HepG2 (cell line): Measurements from ENCODE around the gene DNAJB8. TPM values are rescaled to one million over a fixed set of nuclear protein-coding genes. Genes with fewer than 3 reads are reported as not detected.

Experiments used
- ATAD3A ChIP-seq: sonication (generic); formaldehyde crosslinking; IDR thresholded peaks from 2 replicates; pipeline ENCODE4 v1.4.0; 2020; ENCODE audit warnings: missing genetic modification reagents
- IRX3 ChIP-seq: sonication (generic); formaldehyde crosslinking; IDR thresholded peaks from 2 replicates; pipeline ENCODE4 v1.8.1; 2023; ENCODE audit warnings: mild to moderate bottlenecking, low read depth, missing genetic modification reagents, borderline replicate concordance
- KLF13 ChIP-seq: sonication (generic); formaldehyde crosslinking; IDR thresholded peaks from 2 replicates; pipeline ENCODE4 v1.4.0; 2020; ENCODE audit warnings: mild to moderate bottlenecking, missing genetic modification reagents
- MTA1 ChIP-seq: sonication (generic); formaldehyde crosslinking; IDR thresholded peaks from 2 replicates; pipeline ENCODE4 v1.4.0; 2020; ENCODE audit warnings: missing genetic modification reagents, mild to moderate bottlenecking, borderline replicate concordance
- NFE2 ChIP-seq: sonication (generic); formaldehyde crosslinking; IDR thresholded peaks from 2 replicates; pipeline ENCODE4 v1.4.0; 2020; ENCODE audit warnings: missing genetic modification reagents
- NKX3-1 ChIP-seq: sonication (generic); formaldehyde crosslinking; IDR thresholded peaks from 2 replicates; pipeline ENCODE4 v1.5.0; 2020; ENCODE audit warnings: missing genetic modification reagents
- RAD21 ChIP-seq: fragments of 450-650 bp; formaldehyde crosslinking; IDR thresholded peaks from 2 replicates; pipeline ENCODE4 v1.5.0; 2020; ENCODE audit warnings: mild to moderate bottlenecking
- RBFOX2 ChIP-seq: fragments of 200-400 bp; formaldehyde crosslinking; IDR thresholded peaks from 2 replicates; pipeline ENCODE4 v1.6.1; 2017; ENCODE audit warnings: low read depth, mild to moderate bottlenecking, low read length
- SMYD3 ChIP-seq: sonication (generic); formaldehyde crosslinking; IDR thresholded peaks from 2 replicates; pipeline ENCODE4 v1.8.1; 2023; ENCODE audit warnings: mild to moderate bottlenecking, missing genetic modification reagents
- SP1 ChIP-seq, 2 experiments: fragments of 450-650 bp in 1 of 2; sonication (generic) in 1 of 2; formaldehyde crosslinking in 1 of 2; IDR thresholded peaks; 2 replicates each; pipeline versions ENCODE4 v1.4.0 to v1.6.1; 2016 to 2020; ENCODE audit warnings: missing genetic modification reagents in 1 of 2
- TAF1 ChIP-seq: sonication (generic); formaldehyde crosslinking; IDR thresholded peaks from 2 replicates; pipeline ENCODE4 v1.4.0; 2020; ENCODE audit warnings: missing genetic modification reagents
- TFDP1 ChIP-seq: IDR thresholded peaks from 2 replicates; pipeline ENCODE4 v1.6.1; 2016; ENCODE audit warnings: missing compliant biosample characterization, missing genetic modification reagents, borderline replicate concordance
- YEATS4 ChIP-seq: sonication (generic); formaldehyde crosslinking; IDR thresholded peaks from 2 replicates; pipeline ENCODE4 v1.4.0; 2020; ENCODE audit warnings: missing genetic modification reagents, borderline replicate concordance
- ZFP62 ChIP-seq: sonication (generic); formaldehyde crosslinking; IDR thresholded peaks from 2 replicates; pipeline ENCODE4 v1.4.0; 2020; ENCODE audit warnings: missing genetic modification reagents
- ZMAT5 ChIP-seq: sonication (generic); formaldehyde crosslinking; IDR thresholded peaks from 2 replicates; pipeline ENCODE4 v1.5.0; 2020; ENCODE audit warnings: mild to moderate bottlenecking, low read depth, missing genetic modification reagents, borderline replicate concordance
- ZNF136 ChIP-seq: sonication (generic); formaldehyde crosslinking; IDR thresholded peaks from 2 replicates; pipeline ENCODE4 v1.8.1; 2022; ENCODE audit warnings: low read depth, mild to moderate bottlenecking, moderate library complexity, missing genetic modification reagents
- ZNF333 ChIP-seq: sonication (generic); formaldehyde crosslinking; IDR thresholded peaks from 2 replicates; pipeline ENCODE4 v1.4.0; 2020; ENCODE audit warnings: mild to moderate bottlenecking, missing genetic modification reagents, borderline replicate concordance
- ZNF501 ChIP-seq: sonication (generic); formaldehyde crosslinking; IDR thresholded peaks from 2 replicates; pipeline ENCODE4 v1.5.1; 2020; ENCODE audit warnings: mild to moderate bottlenecking, moderate library complexity, missing genetic modification reagents
- ZNF564 ChIP-seq: sonication (generic); formaldehyde crosslinking; IDR thresholded peaks from 2 replicates; pipeline ENCODE4 v1.8.1; 2023; ENCODE audit warnings: mild to moderate bottlenecking, missing genetic modification reagents
- ZNF570 ChIP-seq: sonication (generic); formaldehyde crosslinking; IDR thresholded peaks from 2 replicates; pipeline ENCODE4 v1.4.0; 2020; ENCODE audit warnings: mild to moderate bottlenecking, missing genetic modification reagents, borderline replicate concordance
- ZNF772 ChIP-seq: sonication (generic); formaldehyde crosslinking; IDR thresholded peaks from 2 replicates; pipeline ENCODE4 v1.5.0; 2020; ENCODE audit warnings: mild to moderate bottlenecking, missing genetic modification reagents
- ZNF776 ChIP-seq: sonication (generic); formaldehyde crosslinking; IDR thresholded peaks from 2 replicates; pipeline ENCODE4 v1.4.0; 2020; ENCODE audit warnings: mild to moderate bottlenecking, missing genetic modification reagents
- ZSCAN20 ChIP-seq: sonication (generic); formaldehyde crosslinking; IDR thresholded peaks from 2 replicates; pipeline ENCODE4 v1.4.0; 2020; ENCODE audit warnings: missing genetic modification reagents, mild to moderate bottlenecking, borderline replicate concordance
- polyA plus RNA-seq, 8 experiments: library from polyadenylated mRNA; depleted of rRNA in 3 of 8; stranded (reverse) in 7 of 8; unstranded in 1 of 8; fragments of >200 nt; fragmentation: Illumina TruSeq in 4 of 8; extraction: Trizol in 4 of 8; gene quantifications; 2 replicates each; pipeline versions ENCODE4 v1.2.1 to v1.2.3, GENCODE V29; 2011 to 2016; ENCODE audit warnings: low read depth in 4 of 8, missing spikeins in 1 of 8, mixed read lengths in 1 of 8; ENCODE audit not compliant: insufficient read depth in 1 of 8
- total RNA-seq, 5 experiments: library from RNA; depleted of rRNA; stranded (reverse); fragments of >200 nt; fragmentation: Illumina TruSeq; extraction: Trizol; gene quantifications; 2 replicates each; pipeline ENCODE4 v1.2.3, GENCODE V29; 2016; ENCODE audit warnings: low read depth in 1 of 5
- TF ChIP-seq, protein P1 (sequence below): IDR thresholded peaks from 2 replicates; pipeline ENCODE4 v1.6.1; 2016; ENCODE audit warnings: missing compliant biosample characterization, missing genetic modification reagents, borderline replicate concordance
- TF ChIP-seq, protein P2 (sequence below): sonication (generic); formaldehyde crosslinking; IDR thresholded peaks from 2 replicates; pipeline ENCODE4 v1.5.0; 2020; ENCODE audit warnings: missing genetic modification reagents, mild to moderate bottlenecking, borderline replicate concordance
- TF ChIP-seq, protein P3 (sequence below): sonication (generic); formaldehyde crosslinking; IDR thresholded peaks from 2 replicates; pipeline ENCODE4 v1.9.0; 2021; ENCODE audit warnings: missing genetic modification reagents, borderline replicate concordance
- TF ChIP-seq, protein P4 (sequence below): sonication (generic); formaldehyde crosslinking; IDR thresholded peaks from 2 replicates; pipeline ENCODE4 v1.8.1; 2023; ENCODE audit warnings: missing genetic modification reagents, mild to moderate bottlenecking, borderline replicate concordance

Gene DNAJB8
- total and polyA plus RNA-seq, 2 of the 13 experiments (the other 11 are each of a cell fraction or from before 2014, with no cell fraction given) = not detected

- TF ChIP-seq YEATS4 (CRISPR knock-in tag) (0 out of 2 replicates have a peak, but pooled peaks have one; percentile 17), NFE2 (CRISPR knock-in tag) (no peak), MTA1 (CRISPR knock-in tag) (no peak), ATAD3A (no peak), SP1 (IDR thresholded peaks at IDR 0.05) (no peak), SP1 (CRISPR knock-in tag; IDR thresholded peaks at IDR 0.05) (no peak), IRX3 (no peak), TAF1 (CRISPR knock-in tag) (no peak), ZFP62 (CRISPR knock-in tag) (no peak), KLF13 (CRISPR knock-in tag) (no peak), ZNF333 (CRISPR knock-in tag) (0 out of 2 replicates have a peak, but pooled peaks have one; percentile 48), SMYD3 (CRISPR knock-in tag) (no peak), ZMAT5 (CRISPR knock-in tag) (no peak), ZSCAN20 (CRISPR knock-in tag) (no peak), RBFOX2 (peak; percentile 37; the same call in 1 of the 2 replicates), ZNF570 (CRISPR knock-in tag) (no peak), ZNF776 (CRISPR knock-in tag) (peak; percentile 44), ZNF501 (CRISPR knock-in tag) (no peak), TFDP1 (CRISPR knock-in tag) (0 out of 2 replicates have a peak, but pooled peaks have one; percentile 6), NKX3-1 (CRISPR knock-in tag) (no peak), ZNF564 (CRISPR knock-in tag) (no peak), ZNF772 (CRISPR knock-in tag) (no peak), RAD21 (CRISPR knock-in tag) (no peak), ZNF136 (no peak)
- TF ChIP-seq, protein P1, sequence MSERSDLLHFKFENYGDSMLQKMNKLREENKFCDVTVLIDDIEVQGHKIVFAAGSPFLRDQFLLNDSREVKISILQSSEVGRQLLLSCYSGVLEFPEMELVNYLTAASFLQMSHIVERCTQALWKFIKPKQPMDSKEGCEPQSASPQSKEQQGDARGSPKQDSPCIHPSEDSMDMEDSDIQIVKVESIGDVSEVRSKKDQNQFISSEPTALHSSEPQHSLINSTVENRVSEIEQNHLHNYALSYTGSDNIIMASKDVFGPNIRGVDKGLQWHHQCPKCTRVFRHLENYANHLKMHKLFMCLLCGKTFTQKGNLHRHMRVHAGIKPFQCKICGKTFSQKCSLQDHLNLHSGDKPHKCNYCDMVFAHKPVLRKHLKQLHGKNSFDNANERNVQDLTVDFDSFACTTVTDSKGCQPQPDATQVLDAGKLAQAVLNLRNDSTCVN (CRISPR knock-in tag) = no peak
- TF ChIP-seq, protein P2, sequence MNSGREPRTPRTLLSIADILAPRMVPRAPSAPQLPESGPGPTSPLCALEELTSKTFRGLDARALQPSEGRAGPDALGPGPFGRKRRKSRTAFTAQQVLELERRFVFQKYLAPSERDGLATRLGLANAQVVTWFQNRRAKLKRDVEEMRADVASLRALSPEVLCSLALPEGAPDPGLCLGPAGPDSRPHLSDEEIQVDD = no peak
- TF ChIP-seq, protein P3, sequence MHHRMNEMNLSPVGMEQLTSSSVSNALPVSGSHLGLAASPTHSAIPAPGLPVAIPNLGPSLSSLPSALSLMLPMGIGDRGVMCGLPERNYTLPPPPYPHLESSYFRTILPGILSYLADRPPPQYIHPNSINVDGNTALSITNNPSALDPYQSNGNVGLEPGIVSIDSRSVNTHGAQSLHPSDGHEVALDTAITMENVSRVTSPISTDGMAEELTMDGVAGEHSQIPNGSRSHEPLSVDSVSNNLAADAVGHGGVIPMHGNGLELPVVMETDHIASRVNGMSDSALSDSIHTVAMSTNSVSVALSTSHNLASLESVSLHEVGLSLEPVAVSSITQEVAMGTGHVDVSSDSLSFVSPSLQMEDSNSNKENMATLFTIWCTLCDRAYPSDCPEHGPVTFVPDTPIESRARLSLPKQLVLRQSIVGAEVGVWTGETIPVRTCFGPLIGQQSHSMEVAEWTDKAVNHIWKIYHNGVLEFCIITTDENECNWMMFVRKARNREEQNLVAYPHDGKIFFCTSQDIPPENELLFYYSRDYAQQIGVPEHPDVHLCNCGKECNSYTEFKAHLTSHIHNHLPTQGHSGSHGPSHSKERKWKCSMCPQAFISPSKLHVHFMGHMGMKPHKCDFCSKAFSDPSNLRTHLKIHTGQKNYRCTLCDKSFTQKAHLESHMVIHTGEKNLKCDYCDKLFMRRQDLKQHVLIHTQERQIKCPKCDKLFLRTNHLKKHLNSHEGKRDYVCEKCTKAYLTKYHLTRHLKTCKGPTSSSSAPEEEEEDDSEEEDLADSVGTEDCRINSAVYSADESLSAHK (CRISPR knock-in tag) = no peak
- TF ChIP-seq, protein P4, sequence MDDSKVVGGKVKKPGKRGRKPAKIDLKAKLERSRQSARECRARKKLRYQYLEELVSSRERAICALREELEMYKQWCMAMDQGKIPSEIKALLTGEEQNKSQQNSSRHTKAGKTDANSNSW (CRISPR knock-in tag) = no peak
These were observed 22.9 kb upstream of the DNAJB8 start (continued) for GRCh38 chr3:128489674-128489926.
